ENCODE data around the gene INAFM2.

The INAFM2 gene

DNA sequence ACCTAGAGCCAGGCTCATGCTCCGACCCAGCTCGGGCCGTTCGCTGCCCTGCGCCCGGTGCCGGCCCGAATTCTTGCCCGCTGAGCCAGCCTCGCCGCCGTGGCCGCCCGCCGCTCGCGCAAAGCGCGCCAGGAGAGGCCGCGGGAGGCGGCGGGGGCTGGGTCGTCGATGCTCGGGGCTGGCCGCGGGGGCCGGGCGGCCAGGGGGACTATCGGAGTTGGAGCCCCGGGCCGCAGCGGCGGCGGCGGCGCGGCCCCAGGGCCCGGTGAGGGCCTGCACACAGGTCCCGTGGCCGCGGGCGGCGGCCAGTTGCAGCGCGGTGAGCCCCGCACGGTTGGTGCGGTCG is 41.7 kb upstream of the INAFM2 start:
- TF ChIP-seq, protein P1, sequence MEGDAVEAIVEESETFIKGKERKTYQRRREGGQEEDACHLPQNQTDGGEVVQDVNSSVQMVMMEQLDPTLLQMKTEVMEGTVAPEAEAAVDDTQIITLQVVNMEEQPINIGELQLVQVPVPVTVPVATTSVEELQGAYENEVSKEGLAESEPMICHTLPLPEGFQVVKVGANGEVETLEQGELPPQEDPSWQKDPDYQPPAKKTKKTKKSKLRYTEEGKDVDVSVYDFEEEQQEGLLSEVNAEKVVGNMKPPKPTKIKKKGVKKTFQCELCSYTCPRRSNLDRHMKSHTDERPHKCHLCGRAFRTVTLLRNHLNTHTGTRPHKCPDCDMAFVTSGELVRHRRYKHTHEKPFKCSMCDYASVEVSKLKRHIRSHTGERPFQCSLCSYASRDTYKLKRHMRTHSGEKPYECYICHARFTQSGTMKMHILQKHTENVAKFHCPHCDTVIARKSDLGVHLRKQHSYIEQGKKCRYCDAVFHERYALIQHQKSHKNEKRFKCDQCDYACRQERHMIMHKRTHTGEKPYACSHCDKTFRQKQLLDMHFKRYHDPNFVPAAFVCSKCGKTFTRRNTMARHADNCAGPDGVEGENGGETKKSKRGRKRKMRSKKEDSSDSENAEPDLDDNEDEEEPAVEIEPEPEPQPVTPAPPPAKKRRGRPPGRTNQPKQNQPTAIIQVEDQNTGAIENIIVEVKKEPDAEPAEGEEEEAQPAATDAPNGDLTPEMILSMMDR (IDR thresholded peaks at IDR 0.05) = no peak
- Histone ChIP-seq H3K4me3 (ENCODE audit: low read depth in 1 of 2, low read length in 1 of 2) (peak overlapping the region; percentile 85 to 92), H3K36me3 (peaks cover 20% of the 10 kb centered on the region), H3K27ac (peak overlapping the region; percentile 37), H3K4me1 (ENCODE audit: control insufficient read depth in 1 of 2, insufficient read depth in 1 of 2, low read depth in 1 of 2, low read length in 1 of 2) (peaks cover 24 to 36% of the 10 kb centered on the region in 2 experiments), H3K9me3 (no peaks in the 10 kb centered on the region), H3K27me3 (peaks cover 61% of the 10 kb centered on the region)

DNA sequence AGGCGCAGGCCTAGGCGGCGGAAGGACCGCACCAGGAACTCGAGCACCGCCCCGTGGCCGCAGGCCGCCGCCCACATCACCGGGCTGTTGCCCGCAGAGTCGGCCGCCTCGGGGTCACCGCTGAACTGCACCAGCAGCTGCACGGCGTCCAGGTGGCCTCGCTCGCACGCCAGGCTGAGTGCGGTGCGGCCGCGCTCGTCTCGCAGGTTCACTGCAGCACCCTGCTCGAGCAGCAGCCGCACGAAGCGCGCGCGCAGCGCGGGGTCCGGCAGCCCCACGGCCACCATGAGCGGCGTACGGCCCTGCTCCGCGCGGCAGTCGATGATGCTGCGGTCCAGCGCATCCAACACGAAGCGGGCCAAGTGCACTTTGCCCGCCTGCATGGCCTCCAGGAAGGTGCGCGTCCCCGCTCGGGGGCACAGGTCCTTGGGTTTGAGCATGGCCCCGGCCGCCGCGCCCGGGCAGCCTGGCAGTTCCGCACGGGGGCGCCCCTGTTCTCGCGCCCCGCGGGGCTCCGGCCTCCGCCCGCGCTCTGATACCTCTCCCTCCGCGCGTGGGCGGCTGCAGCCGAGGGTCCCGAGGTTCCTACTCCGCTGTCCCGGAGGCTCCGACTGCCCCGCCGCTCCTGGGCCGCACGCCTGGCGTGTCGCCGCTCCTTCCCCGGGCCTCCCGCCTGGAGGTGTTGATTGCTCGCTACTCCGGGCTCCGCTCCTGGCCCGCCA is 41.2 kb upstream of the INAFM2 start:
- H3K4me1 ChIP-seq (ENCODE audit: control insufficient read depth in 1 of 2, insufficient read depth in 1 of 2, low read depth in 1 of 2, low read length in 1 of 2) = peaks cover 24 to 36% of the 10 kb centered on the region in 2 experiments
- TF ChIP-seq, protein P1 (IDR thresholded peaks at IDR 0.05) = peak; percentile 66

DNA sequence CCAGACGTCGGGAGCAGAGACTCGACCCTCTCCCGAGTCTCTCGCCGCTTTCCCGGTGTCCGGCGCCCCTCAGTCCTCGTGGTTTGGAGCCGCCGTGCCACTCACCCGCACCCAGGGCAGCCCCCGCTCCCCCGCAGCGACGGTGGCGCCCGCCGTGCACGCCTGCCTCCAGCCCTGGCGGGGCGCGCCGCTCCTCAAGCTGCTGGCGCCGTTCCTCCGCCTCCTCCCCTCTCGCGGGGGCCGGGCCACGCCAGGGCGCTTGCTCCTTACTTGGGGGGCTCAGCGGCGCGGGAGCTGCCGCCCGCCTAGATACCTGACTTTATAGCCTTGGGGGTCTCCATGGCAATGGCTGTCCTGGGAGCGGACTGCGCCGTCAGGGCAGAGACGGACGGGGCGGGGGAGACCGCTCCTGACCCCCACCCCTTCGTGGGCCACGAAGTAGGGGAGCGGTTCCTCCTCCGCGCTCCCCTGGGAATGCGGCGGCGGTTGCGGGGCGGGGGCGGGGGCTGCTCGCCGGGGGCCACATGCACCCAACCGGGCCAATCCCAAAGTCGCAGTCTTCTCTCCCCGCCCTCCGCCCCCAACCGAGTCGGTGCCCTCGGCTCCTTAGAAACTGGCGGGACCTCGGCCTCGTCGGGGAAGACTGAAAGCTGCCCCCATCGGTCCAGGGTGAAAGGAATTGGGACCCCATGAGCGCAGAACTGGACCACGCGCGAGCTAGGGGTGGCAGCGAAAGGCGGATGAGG is 40.5 kb upstream of the INAFM2 start, which contains the start of gene ANKRD63:
TSS of gene ANKRD63 (minus strand) at position 196 of the 746 bp plus-strand sequence. CDS start 478 bp downstream, outside the sequence.
- Histone ChIP-seq H3K4me3 (ENCODE audit: low read depth in 1 of 2, low read length in 1 of 2) (peak within 1 kb of the TSS; percentile 85 to 92), H3K9me3 (no peaks in the 10 kb centered on the region), H3K4me1 (ENCODE audit: control insufficient read depth in 1 of 2, insufficient read depth in 1 of 2, low read depth in 1 of 2, low read length in 1 of 2) (peaks cover 24 to 36% of the 10 kb centered on the region in 2 experiments), H3K27me3 (peaks cover 49% of the 10 kb centered on the region), H3K36me3 (peaks cover 33% of the 10 kb centered on the region), H3K27ac (peak within 1 kb of the TSS; percentile 37)
- TF ChIP-seq, protein P1 (IDR thresholded peaks at IDR 0.05) = no peak

More for the DNA sequence above, 41.2 kb upstream of the INAFM2 start:
- Histone ChIP-seq H3K27ac (peak overlapping the region; percentile 37), H3K27me3 (peaks cover 56% of the 10 kb centered on the region), H3K4me3 (ENCODE audit: low read depth in 1 of 2, low read length in 1 of 2) (peak overlapping the region; percentile 85 to 92), H3K9me3 (no peaks in the 10 kb centered on the region), H3K36me3 (peaks cover 26% of the 10 kb centered on the region)

DNA sequence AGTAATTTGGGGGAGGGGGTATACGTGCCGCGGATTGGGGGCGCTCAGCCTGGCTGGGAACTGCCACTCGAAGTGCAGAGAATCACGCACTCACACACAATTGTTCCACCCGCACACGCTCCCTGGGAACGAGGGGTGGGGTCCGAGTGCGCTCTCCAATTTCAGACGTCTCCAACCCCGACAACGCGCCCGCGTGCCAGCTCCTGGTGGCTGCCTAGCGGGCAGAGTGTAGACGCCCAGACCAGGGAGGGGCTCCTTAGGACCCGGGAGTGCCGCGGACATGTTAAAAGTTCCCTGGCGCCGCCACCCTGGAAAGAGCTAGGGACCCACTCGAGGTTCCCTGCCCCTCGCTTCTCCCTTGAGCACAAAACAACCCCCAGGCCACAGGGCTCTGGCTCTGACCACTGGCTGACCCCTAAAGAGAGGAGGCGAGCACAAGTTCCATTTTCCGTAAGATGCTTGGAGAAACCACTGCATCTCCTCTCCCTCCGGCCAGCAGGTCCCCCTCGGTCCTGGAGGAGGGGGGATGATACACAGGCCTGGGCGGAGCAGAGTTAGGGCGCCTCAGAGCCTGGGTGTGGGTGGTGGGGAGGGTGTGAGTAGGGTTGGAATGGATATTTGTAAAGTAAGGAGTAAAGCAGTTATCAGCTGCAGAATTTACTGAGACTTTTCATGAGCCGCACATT is 39.7 kb upstream of the INAFM2 start:
- Histone ChIP-seq H3K4me1 (ENCODE audit: control insufficient read depth in 1 of 2, insufficient read depth in 1 of 2, low read depth in 1 of 2, low read length in 1 of 2) (peaks cover 24 to 36% of the 10 kb centered on the region in 2 experiments), H3K36me3 (peaks cover 40% of the 10 kb centered on the region), H3K27me3 (peaks cover 42% of the 10 kb centered on the region), H3K27ac (no peak overlapping the region), H3K4me3 (ENCODE audit: low read depth in 1 of 2, low read length in 1 of 2) (peak overlapping the region in 1 of 2 experiments; percentile 85), H3K9me3 (no peaks in the 10 kb centered on the region)
- TF ChIP-seq, protein P1 (IDR thresholded peaks at IDR 0.05) = no peak

DNA sequence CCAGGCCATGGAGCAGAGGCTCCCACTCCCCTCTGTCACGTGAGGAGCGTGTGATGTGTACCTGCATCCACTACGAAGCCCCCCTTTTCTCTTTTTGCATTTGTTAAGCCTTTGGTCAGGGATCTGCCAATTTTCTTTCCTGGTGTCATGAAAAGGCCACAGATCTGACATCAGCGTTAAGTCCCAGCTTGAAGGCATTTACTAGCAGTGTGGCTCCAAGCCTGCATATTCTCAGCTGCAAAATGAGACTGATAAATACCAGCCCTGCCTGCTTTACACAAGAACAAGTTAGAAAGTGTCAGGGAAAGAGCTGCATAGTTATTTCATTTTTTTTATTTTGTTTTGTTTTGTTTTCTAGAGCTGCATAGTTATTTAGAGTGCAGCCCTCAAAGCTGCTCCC is 38.3 kb upstream of the INAFM2 start:
- TF ChIP-seq, protein P1 (IDR thresholded peaks at IDR 0.05) = no peak
- Histone ChIP-seq H3K27me3 (peaks cover 33% of the 10 kb centered on the region), H3K4me1 (ENCODE audit: control insufficient read depth in 1 of 2, insufficient read depth in 1 of 2, low read depth in 1 of 2, low read length in 1 of 2) (peaks cover 17 to 32% of the 10 kb centered on the region in 2 experiments), H3K9me3 (no peaks in the 10 kb centered on the region), H3K4me3 (ENCODE audit: low read depth in 1 of 2, low read length in 1 of 2) (no peak overlapping the region), H3K36me3 (peaks cover 54% of the 10 kb centered on the region), H3K27ac (peak overlapping the region; percentile 59)

Data from neutrophil (primary cell).